ENCODE data around the gene UNC80. TPM values are rescaled to one million over a fixed set of nuclear protein-coding genes. Genes with fewer than 3 reads are reported as not detected.

Gene UNC80
- total and polyA plus RNA-seq, 2 donors (not counting 3 experiments of a cell fraction or from before 2014, with no cell fraction given), result not detected

DNA sequence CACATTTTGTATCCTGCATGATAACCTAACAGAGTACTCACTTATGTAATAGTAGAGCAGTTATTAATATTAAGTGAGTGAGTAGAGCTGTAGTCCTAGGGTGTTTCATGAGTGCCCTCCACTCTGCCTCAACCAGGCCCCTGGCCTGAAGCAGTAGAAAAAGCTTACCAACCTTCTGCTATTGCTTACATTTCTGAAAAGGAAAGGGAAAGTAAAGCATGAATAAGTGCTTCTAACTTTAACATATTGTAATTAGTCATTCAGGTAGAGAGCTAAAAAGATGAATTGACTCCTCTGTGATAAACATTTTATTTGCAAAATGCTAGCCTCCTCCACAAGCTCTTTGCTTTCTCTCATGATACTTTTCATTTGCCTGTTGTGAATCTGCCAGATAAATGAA, 136.1 kb downstream of the UNC80 start:
- Histone ChIP-seq H3K4me1 (ENCODE audit: control insufficient read depth, extremely low read depth, insufficient read depth, low read length) (no peaks in the 10 kb centered on the region), H3K27me3 (ENCODE audit: control insufficient read depth in 2 of 2, insufficient read depth in 2 of 2, low read length in 2 of 2) (no peaks in the 10 kb centered on the region), H3K9me3 (replicated peaks; ENCODE audit: control insufficient read depth, insufficient read depth, low read length) (no peaks in the 10 kb centered on the region), H4K20me1 (replicated peaks; ENCODE audit: control insufficient read depth, extremely low read depth, insufficient read depth, low read length) (no peaks in the 10 kb centered on the region), H3K4me2 (ENCODE audit: insufficient read depth, low read length) (no peak overlapping the region), H3K27ac (ENCODE audit: insufficient read depth, low read depth, low read length) (no peak overlapping the region), H3K9me1 (replicated peaks; ENCODE audit: control insufficient read depth, extremely low read depth, insufficient read depth, low read length) (no peaks in the 10 kb centered on the region), H3K79me2 (ENCODE audit: control insufficient read depth, insufficient read depth, low read length) (no peaks in the 10 kb centered on the region), H3K4me3 (replicated peaks in 1 of 3; ENCODE audit: insufficient read depth in 1 of 3, low read depth in 1 of 3, low read length in 3 of 3) (no peak overlapping the region), H3K9ac (replicated peaks; ENCODE audit: extremely low read depth, insufficient read depth, low read length) (no peak overlapping the region), H3K36me3 (ENCODE audit: control insufficient read depth in 2 of 2, extremely low read depth in 1 of 2, insufficient read depth in 2 of 2, low read length in 2 of 2) (no peaks in the 10 kb centered on the region), H2AFZ (ENCODE audit: low read depth, low read length) (no peak overlapping the region)
- BruUV-seq (replicated peaks), result no TSS peak
- FAIRE-seq, result no peak
- no peak for DNase-seq (ENCODE audit: low read depth, low spot score)
- ChIA-PET POLR2A (no interaction called here), CTCF (interaction anchor here (0.8 to 1.9 kb wide), 3 partner anchors 27 to 54 kb away, joined by 3 to 4 read pairs (median 3); no protein-coding TSS in a partner anchor)
- dilution Hi-C loops (cut with MboI; ENCODE audit: extremely low pct_ligation_motif_present, low sequenced_read_pairs), result no loop called here
- no peak for TF ChIP-seq JUN (IDR thresholded peaks at IDR 0.05; ENCODE audit: borderline replicate concordance, insufficient read depth, insufficient read length, low read depth)
- intact Hi-C loops (cut with micrococcal nuclease), result no loop called here

DNA sequence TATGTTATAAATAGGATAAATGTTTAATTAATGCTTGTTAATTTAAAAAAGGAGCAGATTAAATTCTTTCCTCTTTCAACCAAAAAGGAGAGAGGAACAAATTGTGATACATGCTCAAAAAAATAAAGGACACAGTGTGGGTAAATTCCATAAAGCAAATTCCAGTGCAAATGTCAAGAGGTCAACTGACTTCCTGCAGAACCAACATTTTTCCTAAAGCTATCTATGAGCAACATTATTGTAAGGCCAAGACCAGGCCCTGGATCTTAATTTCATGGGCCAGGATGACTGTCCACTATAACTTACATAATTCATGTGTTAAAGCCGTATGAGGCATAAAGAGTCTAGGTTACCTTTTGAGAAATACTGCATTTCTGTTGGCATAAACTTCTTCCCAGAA, 136.9 kb downstream of the UNC80 start:
- no peak for FAIRE-seq
- no peak overlapping the region for H2AFZ ChIP-seq (ENCODE audit: low read depth, low read length)
- H3K27me3 ChIP-seq (ENCODE audit: control insufficient read depth in 2 of 2, insufficient read depth in 2 of 2, low read length in 2 of 2), result no peaks in the 10 kb centered on the region
- no peaks in the 10 kb centered on the region for H3K9me1 ChIP-seq (replicated peaks; ENCODE audit: control insufficient read depth, extremely low read depth, insufficient read depth, low read length)
- intact Hi-C loops (cut with micrococcal nuclease), result no loop called here
- H3K4me1 ChIP-seq (ENCODE audit: control insufficient read depth, extremely low read depth, insufficient read depth, low read length), result no peaks in the 10 kb centered on the region
- H3K4me2 ChIP-seq (ENCODE audit: insufficient read depth, low read length), result no peak overlapping the region
- TF ChIP-seq, protein P1, sequence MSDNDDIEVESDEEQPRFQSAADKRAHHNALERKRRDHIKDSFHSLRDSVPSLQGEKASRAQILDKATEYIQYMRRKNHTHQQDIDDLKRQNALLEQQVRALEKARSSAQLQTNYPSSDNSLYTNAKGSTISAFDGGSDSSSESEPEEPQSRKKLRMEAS (IDR thresholded peaks at IDR 0.05; ENCODE audit: insufficient read depth, insufficient read length), result no peak
- TF ChIP-seq EZH2 (IDR thresholded peaks at IDR 0.05; ENCODE audit: borderline replicate concordance, low read depth, low read length, severe bottlenecking) (no peak), POLR2AphosphoS5 (IDR thresholded peaks at IDR 0.05; ENCODE audit: insufficient read depth, low read depth, low read length) (no peak), POLR2A (IDR thresholded peaks at IDR 0.05; ENCODE audit: low read depth, low read length) (no peak), GATA2 (IDR thresholded peaks at IDR 0.05; ENCODE audit: insufficient read depth, insufficient read length, low read depth, low read length) (no peak), FOS (IDR thresholded peaks at IDR 0.05; ENCODE audit: borderline replicate concordance, insufficient read depth, low read length) (no peak), MYC (IDR thresholded peaks at IDR 0.05; ENCODE audit: low read depth, low read length) (no peak), JUN (IDR thresholded peaks at IDR 0.05; ENCODE audit: borderline replicate concordance, insufficient read depth, insufficient read length, low read depth) (no peak)
- TF ChIP-seq, protein P2, sequence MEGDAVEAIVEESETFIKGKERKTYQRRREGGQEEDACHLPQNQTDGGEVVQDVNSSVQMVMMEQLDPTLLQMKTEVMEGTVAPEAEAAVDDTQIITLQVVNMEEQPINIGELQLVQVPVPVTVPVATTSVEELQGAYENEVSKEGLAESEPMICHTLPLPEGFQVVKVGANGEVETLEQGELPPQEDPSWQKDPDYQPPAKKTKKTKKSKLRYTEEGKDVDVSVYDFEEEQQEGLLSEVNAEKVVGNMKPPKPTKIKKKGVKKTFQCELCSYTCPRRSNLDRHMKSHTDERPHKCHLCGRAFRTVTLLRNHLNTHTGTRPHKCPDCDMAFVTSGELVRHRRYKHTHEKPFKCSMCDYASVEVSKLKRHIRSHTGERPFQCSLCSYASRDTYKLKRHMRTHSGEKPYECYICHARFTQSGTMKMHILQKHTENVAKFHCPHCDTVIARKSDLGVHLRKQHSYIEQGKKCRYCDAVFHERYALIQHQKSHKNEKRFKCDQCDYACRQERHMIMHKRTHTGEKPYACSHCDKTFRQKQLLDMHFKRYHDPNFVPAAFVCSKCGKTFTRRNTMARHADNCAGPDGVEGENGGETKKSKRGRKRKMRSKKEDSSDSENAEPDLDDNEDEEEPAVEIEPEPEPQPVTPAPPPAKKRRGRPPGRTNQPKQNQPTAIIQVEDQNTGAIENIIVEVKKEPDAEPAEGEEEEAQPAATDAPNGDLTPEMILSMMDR (IDR thresholded peaks at IDR 0.05; ENCODE audit: extremely low read depth in 1 of 2, insufficient read depth in 1 of 2, low read depth in 1 of 2, low read length in 2 of 2), result no peak
- POLR2A ChIA-PET, result no interaction called here
- no peaks in the 10 kb centered on the region for H3K36me3 ChIP-seq (ENCODE audit: control insufficient read depth in 2 of 2, extremely low read depth in 1 of 2, insufficient read depth in 2 of 2, low read length in 2 of 2)
- no peak for DNase-seq (ENCODE audit: low read depth, low spot score)
- H3K79me2 ChIP-seq (ENCODE audit: control insufficient read depth, insufficient read depth, low read length), result no peaks in the 10 kb centered on the region
- no peak overlapping the region for H3K27ac ChIP-seq (ENCODE audit: insufficient read depth, low read depth, low read length)
- dilution Hi-C loops (cut with MboI; ENCODE audit: extremely low pct_ligation_motif_present, low sequenced_read_pairs), result no loop called here
- H3K9me3 ChIP-seq (replicated peaks; ENCODE audit: control insufficient read depth, insufficient read depth, low read length), result no peaks in the 10 kb centered on the region
- CTCF ChIA-PET, result no interaction called here
- no TSS peak for BruUV-seq (replicated peaks)
- no peak overlapping the region for H3K9ac ChIP-seq (replicated peaks; ENCODE audit: extremely low read depth, insufficient read depth, low read length)
- no peaks in the 10 kb centered on the region for H4K20me1 ChIP-seq (replicated peaks; ENCODE audit: control insufficient read depth, extremely low read depth, insufficient read depth, low read length)
- no peak overlapping the region for H3K4me3 ChIP-seq (replicated peaks in 1 of 3; ENCODE audit: insufficient read depth in 1 of 3, low read depth in 1 of 3, low read length in 3 of 3)

All from endothelial cell of umbilical vein (primary cell).